Activated CD8-positive, alpha-beta T cell treated with anti-CD3 and anti-CD28 coated beads for 36 hours (primary cell): ENCODE results near the gene CDC14B. TPM values are rescaled to one million over a fixed set of nuclear protein-coding genes. Genes with fewer than 3 reads are reported as not detected.

Experiments
- ATAC-seq: fragments of 200-7000 bp; cut with Tn5 transposase; one replicate; pipeline ENCODE4 v1.10.0; 2021; ENCODE audit warnings: mild to moderate bottlenecking, moderate library complexity
- CTCF ChIA-PET: fragments of 350-600 bp; sonication (Branson Sonifier 250); formaldehyde crosslinking; loops from one replicate; lab custom pipeline; 2021; ENCODE audit warnings: antibody characterized with exemption; lab: Charles Lee
- POLR2A ChIA-PET: fragments of 350-600 bp; sonication (Branson Sonifier 250); formaldehyde crosslinking; loops from one replicate; lab custom pipeline; 2021; ENCODE audit warnings: antibody characterized with exemption; lab: Charles Lee
- DNase-seq: peaks from one replicate; pipeline ENCODE4 v3.0.0-alpha.2; 2020
- H3K27ac Mint-ChIP-seq: one replicate; pipeline ENCODE4 v1.8.0; 2021; ENCODE audit warnings: mild to moderate bottlenecking, mixed read lengths
- H3K27me3 Mint-ChIP-seq: one replicate; pipeline ENCODE4 v1.8.0; 2021; ENCODE audit warnings: mixed read lengths
- H3K36me3 Mint-ChIP-seq: one replicate; pipeline ENCODE4 v1.8.0; 2021; ENCODE audit warnings: low read depth, mixed read lengths
- H3K4me1 Mint-ChIP-seq: one replicate; pipeline ENCODE4 v1.8.0; 2021; ENCODE audit warnings: low read depth, mixed read lengths
- H3K4me3 Mint-ChIP-seq: one replicate; pipeline ENCODE4 v1.8.0; 2021; ENCODE audit warnings: mild to moderate bottlenecking, moderate library complexity, mixed read lengths
- H3K9me3 Mint-ChIP-seq: one replicate; pipeline ENCODE4 v1.8.0; 2021; ENCODE audit warnings: mixed read lengths
- intact Hi-C: fragments of 100-400 bp; cut with micrococcal nuclease; formaldehyde crosslinking; loops from one replicate; pipeline ENCODE4 v1.10.0; 2022
- total RNA-seq, 2 experiments: library from RNA; stranded (reverse); gene quantifications; one replicate each; pipeline ENCODE4 v1.2.3, GENCODE V29; 2021
- TF ChIP-seq, protein P1 (sequence below): fragments of 200-600 bp; IDR thresholded peaks from one replicate; pipeline ENCODE4 v1.8.0; 2022; ENCODE audit warnings: antibody characterized with exemption, mild to moderate bottlenecking

Gene CDC14B
- total RNA-seq, 2 experiments from 2014 or later: 0.27 to 0.54 TPM

- H3K9me3 Mint-ChIP-seq: no peaks in the 10 kb centered on the region
- POLR2A ChIA-PET: no interaction called here
- H3K36me3 Mint-ChIP-seq: no peaks in the 10 kb centered on the region
- no peak for DNase-seq
- no peaks in the 10 kb centered on the region for H3K27me3 Mint-ChIP-seq
- intact Hi-C loops: no loop called here
- H3K27ac Mint-ChIP-seq: no peak overlapping the region
- CTCF ChIA-PET: no interaction called here
- ATAC-seq: no peak
- H3K4me1 Mint-ChIP-seq: no peaks in the 10 kb centered on the region
- H3K4me3 Mint-ChIP-seq: no peak overlapping the region
- TF ChIP-seq, protein P1, sequence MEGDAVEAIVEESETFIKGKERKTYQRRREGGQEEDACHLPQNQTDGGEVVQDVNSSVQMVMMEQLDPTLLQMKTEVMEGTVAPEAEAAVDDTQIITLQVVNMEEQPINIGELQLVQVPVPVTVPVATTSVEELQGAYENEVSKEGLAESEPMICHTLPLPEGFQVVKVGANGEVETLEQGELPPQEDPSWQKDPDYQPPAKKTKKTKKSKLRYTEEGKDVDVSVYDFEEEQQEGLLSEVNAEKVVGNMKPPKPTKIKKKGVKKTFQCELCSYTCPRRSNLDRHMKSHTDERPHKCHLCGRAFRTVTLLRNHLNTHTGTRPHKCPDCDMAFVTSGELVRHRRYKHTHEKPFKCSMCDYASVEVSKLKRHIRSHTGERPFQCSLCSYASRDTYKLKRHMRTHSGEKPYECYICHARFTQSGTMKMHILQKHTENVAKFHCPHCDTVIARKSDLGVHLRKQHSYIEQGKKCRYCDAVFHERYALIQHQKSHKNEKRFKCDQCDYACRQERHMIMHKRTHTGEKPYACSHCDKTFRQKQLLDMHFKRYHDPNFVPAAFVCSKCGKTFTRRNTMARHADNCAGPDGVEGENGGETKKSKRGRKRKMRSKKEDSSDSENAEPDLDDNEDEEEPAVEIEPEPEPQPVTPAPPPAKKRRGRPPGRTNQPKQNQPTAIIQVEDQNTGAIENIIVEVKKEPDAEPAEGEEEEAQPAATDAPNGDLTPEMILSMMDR: no peak
These were observed 118.7 kb downstream of the CDC14B start for GRCh38 chr9:96500696-96501632.

- H3K27ac Mint-ChIP-seq: no peak overlapping the region
- no peaks in the 10 kb centered on the region for H3K27me3 Mint-ChIP-seq
- intact Hi-C loops: no loop called here
- H3K36me3 Mint-ChIP-seq: no peaks in the 10 kb centered on the region
- no peak for DNase-seq
- CTCF ChIA-PET: no interaction called here
- no peak overlapping the region for H3K4me3 Mint-ChIP-seq
- no peaks in the 10 kb centered on the region for H3K9me3 Mint-ChIP-seq
- TF ChIP-seq, protein P1: no peak
- POLR2A ChIA-PET: no interaction called here
- H3K4me1 Mint-ChIP-seq: no peaks in the 10 kb centered on the region
- no peak for ATAC-seq
These were observed 120.4 kb downstream of the CDC14B start for GRCh38 chr9:96499257-96499656.

- CTCF ChIA-PET: interaction anchor here (0.9 kb wide), 1 partner anchor 8 kb away, joined by 3 read pairs; no protein-coding TSS in a partner anchor
- TF ChIP-seq, protein P1: no peak
These were observed 120.8 kb downstream of the CDC14B start for GRCh38 chr9:96498796-96499195.

GRCh38 chr9:96497117-96497399, 122.6 kb downstream of the CDC14B start:
- Mint-ChIP-seq H3K4me3 (no peak overlapping the region), H3K36me3 (no peaks in the 10 kb centered on the region), H3K4me1 (no peaks in the 10 kb centered on the region), H3K27ac (no peak overlapping the region), H3K27me3 (no peaks in the 10 kb centered on the region), H3K9me3 (no peaks in the 10 kb centered on the region)
- TF ChIP-seq, protein P1: no peak
- intact Hi-C loops: no loop called here
- ATAC-seq (no peak), DNase-seq (no peak)
- ChIA-PET POLR2A (no interaction called here), CTCF (no interaction called here)

More at GRCh38 chr9:96498796-96499195, 120.8 kb downstream of the CDC14B start:
- H3K27me3 Mint-ChIP-seq: no peaks in the 10 kb centered on the region
- H3K4me1 Mint-ChIP-seq: no peaks in the 10 kb centered on the region
- ATAC-seq (no peak), DNase-seq (no peak)
- intact Hi-C loops: no loop called here
- POLR2A ChIA-PET: no interaction called here
- no peak overlapping the region for H3K4me3 Mint-ChIP-seq
- H3K27ac Mint-ChIP-seq: no peak overlapping the region
- no peaks in the 10 kb centered on the region for H3K9me3 Mint-ChIP-seq
- H3K36me3 Mint-ChIP-seq: no peaks in the 10 kb centered on the region

GRCh38 chr9:96496368-96497116, 123.1 kb downstream of the CDC14B start:
- DNase-seq (no peak), ATAC-seq (no peak)
- H3K27me3 Mint-ChIP-seq: no peaks in the 10 kb centered on the region
- no peaks in the 10 kb centered on the region for H3K9me3 Mint-ChIP-seq
- POLR2A ChIA-PET: no interaction called here
- intact Hi-C loops: no loop called here
- CTCF ChIA-PET: no interaction called here
- TF ChIP-seq, protein P1: no peak
- peaks cover 2% of the 10 kb centered on the region for H3K36me3 Mint-ChIP-seq
- peaks cover 3% of the 10 kb centered on the region for H3K4me1 Mint-ChIP-seq
- H3K4me3 Mint-ChIP-seq: no peak overlapping the region
- H3K27ac Mint-ChIP-seq: no peak overlapping the region
